Activated CD8-positive, alpha-beta memory T cell treated with anti-CD3 and anti-CD28 coated beads for 4 hours (primary cell): ENCODE results near the gene SUGCT.
"Not testable (repeated sequence)": the region's sequence is repeated elsewhere in the genome, so short reads cannot be mapped to it uniquely, and the experiment has no call there.

Experiments used
- DNase-seq, 2 donors: peaks; one replicate each; pipeline ENCODE4 v3.0.0-alpha.2; 2020; ENCODE audit warnings: low read depth in 2 of 2

SUGCT gene

GRCh38 chr7:40403703-40404476, 269.1 kb downstream of the SUGCT start:
- DNase-seq: no peak

GRCh38 chr7:40405991-40406390, 271.2 kb downstream of the SUGCT start:
- no peak for DNase-seq

GRCh38 chr7:40412323-40412722, 277.5 kb downstream of the SUGCT start:
- no peak for DNase-seq

- DNase-seq: not testable (repeated sequence)
Observed at GRCh38 chr7:40414704-40415103, 279.9 kb downstream of the SUGCT start.

- DNase-seq: no peak
Observed at GRCh38 chr7:40418448-40418847, 283.6 kb downstream of the SUGCT start.

GRCh38 chr7:40418983-40419382, 284.2 kb downstream of the SUGCT start:
- no peak for DNase-seq

- no peak for DNase-seq
Observed at GRCh38 chr7:40419806-40420205, 285.0 kb downstream of the SUGCT start.

- DNase-seq: no peak
Observed at GRCh38 chr7:40421433-40421832, 286.6 kb downstream of the SUGCT start.

DNA sequence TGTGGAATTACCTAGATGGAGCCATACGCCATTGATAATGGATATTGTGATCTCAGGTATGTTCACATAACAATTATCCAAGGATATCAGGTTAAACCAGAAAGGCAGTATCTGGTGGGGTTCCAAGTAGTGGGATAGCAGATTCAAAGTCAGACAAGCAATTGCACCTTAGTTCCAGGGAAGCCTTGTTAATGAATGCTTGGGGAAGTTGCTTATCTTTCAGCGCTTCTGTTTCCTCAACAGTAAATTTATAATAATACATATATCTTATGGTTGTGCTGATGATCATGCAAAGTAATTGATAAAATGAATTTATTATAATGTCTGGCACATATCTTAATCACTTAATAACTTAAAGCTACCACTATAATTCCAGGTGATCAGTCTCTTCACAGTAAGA, 290.9 kb downstream of the SUGCT start:
- no peak for DNase-seq

DNA sequence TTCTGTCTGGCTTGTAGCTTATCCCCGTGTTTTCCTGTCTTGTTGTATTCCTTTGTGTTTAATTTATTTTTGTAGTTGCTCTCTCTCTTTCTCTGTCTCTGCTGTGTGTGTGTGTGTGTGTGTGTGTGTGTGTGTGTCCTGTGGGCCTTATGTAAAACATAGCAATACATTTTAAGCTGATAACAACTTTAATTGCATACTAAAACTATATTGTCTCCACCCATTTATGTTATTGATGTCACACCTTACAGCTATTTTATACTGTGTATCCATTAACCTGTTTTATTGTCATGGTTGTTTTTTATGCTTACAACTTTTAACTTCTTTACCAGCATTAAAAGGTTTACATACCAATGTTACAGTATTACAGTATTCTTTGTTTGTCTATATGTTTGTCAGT, 293.6 kb downstream of the SUGCT start:
- DNase-seq: no peak

DNA sequence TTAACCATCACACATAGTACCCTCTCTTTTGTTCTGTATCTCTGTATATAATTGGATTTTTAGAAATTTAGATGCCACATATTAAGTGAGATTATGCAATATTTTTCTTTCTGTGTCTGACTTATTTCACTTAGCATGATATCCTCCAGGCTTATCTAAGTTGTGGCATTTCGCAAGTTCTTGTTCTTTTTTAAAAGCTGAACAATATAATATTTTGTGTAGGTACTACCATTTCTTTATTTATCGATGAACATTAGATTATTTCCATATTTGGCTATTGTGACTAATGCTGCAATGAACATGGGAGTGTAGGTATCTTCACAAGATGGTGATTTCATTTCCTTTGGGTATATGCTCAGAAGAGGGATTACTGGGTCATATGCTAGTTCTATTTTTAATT, 295.0 kb downstream of the SUGCT start:
- DNase-seq: no peak

GRCh38 chr7:40432046-40432445, 297.2 kb downstream of the SUGCT start:
- DNase-seq: no peak

DNA sequence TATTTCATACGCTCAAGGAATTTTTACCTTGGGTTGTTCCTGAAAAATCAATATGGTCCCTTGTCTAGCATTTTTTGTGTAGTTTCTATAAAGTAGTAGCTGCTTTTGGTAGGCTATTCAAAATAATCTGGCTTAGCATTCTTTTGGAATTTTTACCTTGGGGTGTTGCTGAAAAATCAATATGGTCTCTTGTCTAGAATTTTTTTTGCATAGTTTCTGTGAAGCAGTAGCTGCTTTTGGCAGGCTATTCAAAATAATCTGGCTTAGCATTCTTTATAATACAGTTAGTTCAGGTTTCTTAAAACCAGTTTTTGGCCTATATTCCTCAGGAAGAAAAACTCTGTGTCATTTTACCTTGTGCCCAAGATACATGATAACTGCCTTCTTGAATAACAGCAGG, 301.9 kb downstream of the SUGCT start:
- DNase-seq: no peak

GRCh38 chr7:40437498-40437897, 302.7 kb downstream of the SUGCT start:
- DNase-seq: no peak

DNA sequence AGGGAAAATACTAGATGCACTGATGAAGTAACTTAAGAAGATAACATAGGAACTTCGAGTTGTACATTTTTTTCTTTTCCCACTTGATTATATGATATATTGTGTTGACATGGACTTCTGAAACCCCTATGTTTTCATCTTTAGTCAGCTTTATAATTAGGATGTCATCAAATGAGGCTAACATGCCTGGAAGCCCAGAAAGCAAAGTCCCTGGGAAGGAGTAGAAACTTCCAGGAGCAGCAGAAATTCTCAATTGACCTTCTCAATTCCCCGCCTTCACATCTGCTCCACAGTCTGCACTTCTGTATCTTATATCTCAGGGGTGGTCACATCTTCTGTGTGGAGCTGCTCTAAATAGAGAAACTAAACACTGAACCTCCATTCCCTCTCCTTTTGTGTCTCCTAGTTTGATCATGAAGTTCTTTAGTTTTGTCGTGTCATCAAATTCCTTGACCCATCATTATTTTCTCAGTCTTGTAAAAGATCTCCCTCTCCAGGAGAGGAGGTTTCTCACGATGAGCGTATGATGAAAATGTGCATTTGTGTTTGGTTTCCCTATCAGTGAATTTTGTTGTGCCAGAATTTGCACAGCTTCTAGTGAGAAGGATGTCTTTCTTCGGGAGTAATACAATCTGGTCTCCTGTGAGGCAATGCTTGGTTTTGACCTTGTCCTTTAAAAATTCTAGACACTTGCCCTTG, 303.3 kb downstream of the SUGCT start:
- DNase-seq: no peak

GRCh38 chr7:40439686-40440085, 304.9 kb downstream of the SUGCT start:
- DNase-seq: no peak

- no peak for DNase-seq
Observed at GRCh38 chr7:40447345-40447744, 312.5 kb downstream of the SUGCT start.

DNA sequence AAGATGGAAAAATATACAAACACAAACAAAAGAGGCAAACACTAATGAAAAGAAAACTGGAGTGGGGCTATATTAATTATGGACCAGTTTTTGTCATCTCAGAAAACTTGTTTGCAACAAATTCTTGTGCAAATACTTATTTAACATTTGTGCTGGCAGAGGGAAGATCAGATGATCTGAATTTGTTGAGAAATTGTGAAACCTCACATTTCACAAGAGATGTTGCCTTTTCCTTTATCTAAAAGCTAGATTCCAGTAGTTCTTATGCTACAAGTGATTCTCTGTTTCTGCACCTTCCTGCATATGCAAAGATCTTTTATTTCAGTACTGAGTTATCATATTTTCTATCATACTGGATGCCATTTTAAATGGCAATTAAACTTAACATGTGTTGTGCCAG, 320.7 kb downstream of the SUGCT start:
- DNase-seq: no peak

DNA sequence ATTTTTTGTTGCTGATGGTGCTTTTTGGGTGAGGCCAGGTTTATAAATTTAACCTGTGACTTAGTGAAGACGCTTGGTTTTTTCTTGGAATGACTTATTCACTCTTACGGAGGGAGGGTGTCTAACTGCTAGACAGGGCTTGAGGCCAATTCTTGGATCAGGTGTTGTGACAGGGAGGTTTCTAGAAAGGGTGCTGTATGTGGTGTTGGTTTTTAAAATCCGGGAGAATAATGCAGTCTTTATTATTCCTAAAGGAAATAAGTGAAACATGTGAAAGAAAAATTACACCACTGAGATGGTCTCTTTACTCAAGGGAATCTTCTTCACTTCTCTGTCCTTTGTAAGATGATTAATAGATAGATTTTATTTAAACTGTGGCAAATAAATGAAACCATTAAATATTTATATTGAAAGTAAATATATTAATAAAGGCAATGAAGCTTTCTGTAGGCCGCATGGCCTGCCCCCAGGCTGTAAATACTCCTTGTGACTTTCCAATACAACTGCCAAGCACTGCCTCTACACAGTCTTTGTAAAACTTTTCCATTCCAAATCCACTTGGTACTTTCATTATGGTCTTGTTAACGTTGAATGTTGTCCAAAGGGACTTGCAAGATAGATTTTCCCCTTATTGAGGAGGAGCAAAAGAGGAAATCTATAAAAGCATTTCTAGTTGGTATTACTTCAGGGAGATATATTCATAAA, 323.1 kb downstream of the SUGCT start:
- DNase-seq: no peak

DNA sequence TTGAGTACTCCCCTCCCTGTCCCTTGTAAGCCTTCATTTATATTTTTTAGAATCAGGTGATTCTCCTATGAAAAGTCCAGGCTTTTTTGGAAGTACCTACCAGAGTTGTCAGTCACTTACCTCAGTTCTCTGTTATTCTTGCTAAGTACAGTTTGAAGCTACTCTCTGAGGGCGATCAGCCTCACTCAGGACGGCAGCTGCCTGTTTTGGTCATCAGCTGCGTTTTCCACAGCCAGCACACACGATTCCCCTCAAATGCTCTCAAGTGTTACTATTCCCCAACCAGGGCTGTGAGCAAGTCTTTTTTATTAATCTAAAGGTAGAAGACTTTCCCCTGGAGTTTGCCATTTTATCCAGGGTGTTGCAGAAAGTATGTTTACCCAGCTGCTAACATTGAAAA, 328.6 kb downstream of the SUGCT start:
- DNase-seq: no peak

DNA sequence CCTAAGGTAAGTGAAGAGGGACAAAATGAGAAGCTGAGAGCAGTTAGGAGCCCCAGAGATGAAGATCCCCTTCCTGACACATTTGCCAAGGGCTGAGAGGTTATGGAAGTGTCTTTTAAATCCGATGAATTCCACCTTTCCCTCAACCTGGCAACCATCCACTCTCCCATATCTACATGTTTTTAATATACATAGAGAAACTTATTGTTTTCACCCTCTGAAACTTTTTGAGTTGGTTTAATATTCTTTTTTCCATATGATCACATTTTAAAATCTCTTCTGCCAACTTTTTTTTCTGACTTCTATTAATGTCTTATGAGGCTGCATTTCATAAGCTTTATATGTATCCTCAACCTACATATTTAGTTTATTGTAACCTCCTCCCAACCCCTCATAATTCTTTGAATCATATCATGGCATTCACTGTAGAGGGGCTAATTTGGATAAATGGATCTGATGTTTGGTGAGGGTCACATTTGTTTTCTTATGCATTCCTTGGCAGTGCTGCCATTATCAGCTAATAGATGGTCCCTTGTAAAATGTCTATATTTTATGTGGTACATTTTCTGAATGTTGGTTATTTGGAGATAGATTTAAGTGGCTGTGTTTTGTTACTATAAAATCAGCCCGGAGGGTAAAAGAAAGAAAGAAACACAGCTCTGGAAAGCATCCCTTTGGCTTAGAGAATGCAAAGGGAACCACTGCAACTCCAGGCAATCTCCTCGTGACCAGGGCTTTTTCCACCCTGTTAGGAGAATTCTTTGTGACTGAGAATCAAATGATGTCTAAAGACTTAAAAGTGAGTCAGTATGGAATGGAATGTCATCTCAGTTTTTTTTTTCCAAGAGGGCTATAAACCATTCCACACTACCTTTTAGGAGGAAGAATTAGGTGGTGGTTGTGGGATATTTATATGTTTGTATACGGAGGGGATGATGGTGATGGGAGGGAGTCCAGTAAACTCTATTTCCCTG, 334.4 kb downstream of the SUGCT start:
- no peak for DNase-seq
